NT2/D1 (cell line): ENCODE results near the gene DECR2.

Experiments
- SUZ12 ChIP-seq: IDR thresholded peaks from 2 replicates; pipeline ENCODE4 v1.6.1; 2011; ENCODE audit not compliant: insufficient read length, insufficient read depth; ENCODE audit errors: extremely low read depth
- YY1 ChIP-seq: IDR thresholded peaks from 2 replicates; pipeline ENCODE4 v1.6.1; 2011; ENCODE audit not compliant: insufficient read length, insufficient read depth
- ZNF274 ChIP-seq: IDR thresholded peaks from 2 replicates; pipeline ENCODE4 v1.6.1; 2011; ENCODE audit warnings: mild to moderate bottlenecking, low read depth, low read length

- TF ChIP-seq SUZ12 (no peak), ZNF274 (no peak), YY1 (no peak)
Measured at GRCh38 chr16:381012-381788, 20.5 kb upstream of the DECR2 start.
